GM12892 (cell line): Measurements from ENCODE around the gene CLIC4.
A peak's percentile ranks its signal among the peaks of the same experiment; 100 is the strongest.

Experiments
- DNase-seq: peaks from one replicate; pipeline ENCODE4 v3.0.0; 2011; ENCODE audit not compliant: insufficient read length
- FAIRE-seq: peaks from 2 replicates; lab custom pipeline; 2011; peaks lifted over from hg19 to GRCh38; lab: Jason Lieb, UNC
- POLR2A ChIP-seq: IDR thresholded peaks from 2 replicates; pipeline ENCODE4 v1.6.1; 2011; ENCODE audit warnings: low read depth, low read length, control low read depth
- POLR2AphosphoS5 ChIP-seq: IDR thresholded peaks from 2 replicates; pipeline ENCODE4 v1.6.1; 2011; ENCODE audit warnings: low read depth, low read length, control low read depth
- TAF1 ChIP-seq: IDR thresholded peaks from 2 replicates; pipeline ENCODE4 v1.6.1; 2011; ENCODE audit warnings: low read depth, mild to moderate bottlenecking, control low read depth, low read length, borderline replicate concordance

The CLIC4 gene

DNA sequence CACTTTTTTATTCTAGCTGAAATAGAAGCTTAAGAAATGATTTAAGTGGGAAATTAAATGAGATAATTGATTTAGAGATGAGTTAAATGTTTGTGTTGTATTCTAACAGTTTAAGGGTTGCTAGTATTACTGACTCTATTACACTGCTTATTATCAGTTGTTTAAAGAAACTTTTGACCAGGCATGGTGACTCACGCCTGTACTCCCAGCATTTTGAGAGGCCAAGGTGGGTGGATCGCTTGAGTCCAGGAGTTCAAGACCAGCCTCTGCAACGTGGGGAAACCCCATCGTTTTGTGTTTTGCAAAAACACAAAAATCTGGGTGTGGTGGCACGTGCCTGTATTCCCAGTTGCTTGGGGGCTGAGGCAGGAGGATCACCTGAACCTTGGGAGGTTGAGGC, 14.2 kb downstream of the CLIC4 start:
- DNase-seq (no peak), FAIRE-seq (no peak)
- TF ChIP-seq TAF1 (no peak), POLR2AphosphoS5 (no peak), POLR2A (no peak)

DNA sequence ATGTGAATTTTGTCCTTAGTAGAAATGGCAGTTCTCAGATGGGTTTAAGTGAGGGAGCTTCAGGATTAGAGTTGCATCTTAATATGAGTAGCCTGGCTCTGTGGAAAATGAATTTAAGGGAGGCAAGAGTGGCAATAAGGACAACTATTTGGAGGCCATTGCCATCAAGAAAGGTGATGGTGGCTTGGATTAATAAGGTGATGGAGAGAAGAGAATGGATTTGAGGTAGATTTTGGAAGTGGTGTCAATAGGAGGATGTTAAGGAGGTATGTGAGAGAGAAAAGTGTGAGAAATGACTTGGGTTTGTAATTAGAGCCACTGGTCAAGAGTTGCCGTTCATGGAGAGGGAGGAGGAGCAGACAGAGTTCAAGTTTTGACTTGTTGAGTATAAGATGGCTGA, 16.3 kb downstream of the CLIC4 start:
- TF ChIP-seq POLR2A: no peak
- no peak for TF ChIP-seq POLR2AphosphoS5
- TF ChIP-seq TAF1: no peak
- DNase-seq (no peak), FAIRE-seq (no peak)

DNA sequence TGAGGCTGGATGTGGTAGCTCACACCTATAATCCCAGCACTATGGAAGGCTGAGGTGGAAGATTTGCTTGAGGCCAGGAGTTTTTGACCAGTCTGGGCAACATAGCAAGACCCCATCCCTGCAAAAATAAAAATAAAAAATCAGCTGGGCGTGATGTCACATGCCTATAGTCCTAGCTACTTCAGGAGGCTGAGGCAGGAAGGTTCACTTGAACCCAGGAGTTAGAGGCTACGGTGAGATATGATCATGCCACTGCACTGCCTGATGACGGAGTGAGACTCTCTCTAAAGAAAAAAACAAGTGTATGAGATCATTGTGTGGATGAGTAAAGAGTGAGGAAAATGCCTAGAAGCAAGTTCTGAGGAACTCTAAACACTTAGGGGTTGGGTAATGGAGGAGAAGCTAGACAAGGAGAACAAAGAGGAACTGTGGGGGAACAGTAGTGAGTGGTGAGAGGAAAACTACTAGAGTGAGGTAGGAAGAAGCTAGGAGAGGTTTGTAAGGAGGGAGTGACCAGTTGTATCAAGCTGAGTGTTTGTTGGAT, 17.0 kb downstream of the CLIC4 start:
- no peak for TF ChIP-seq POLR2AphosphoS5
- no peak for TF ChIP-seq POLR2A
- no peak for TF ChIP-seq TAF1
- DNase-seq: no peak
- no peak for FAIRE-seq

DNA sequence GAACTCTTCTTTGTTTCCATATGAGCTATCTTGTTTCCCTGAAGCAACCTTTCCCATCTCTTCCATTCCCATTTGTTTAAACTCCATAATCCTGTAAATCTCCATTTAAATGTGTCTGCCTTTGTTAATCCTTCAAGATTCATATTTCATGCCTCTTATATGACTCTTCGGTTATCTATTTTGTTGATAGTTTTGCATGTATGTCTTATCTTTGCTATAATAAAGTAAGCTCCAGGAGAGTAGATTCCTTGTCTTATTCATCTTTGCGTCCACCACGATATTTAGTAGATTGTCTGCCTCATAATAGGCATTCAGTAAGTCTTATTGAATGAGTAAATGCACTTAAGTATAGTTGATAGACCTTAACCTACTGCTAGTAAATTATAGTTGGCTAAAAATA, 18.4 kb downstream of the CLIC4 start:
- DNase-seq (no peak), FAIRE-seq (no peak)
- no peak for TF ChIP-seq POLR2A
- no peak for TF ChIP-seq TAF1
- no peak for TF ChIP-seq POLR2AphosphoS5

DNA sequence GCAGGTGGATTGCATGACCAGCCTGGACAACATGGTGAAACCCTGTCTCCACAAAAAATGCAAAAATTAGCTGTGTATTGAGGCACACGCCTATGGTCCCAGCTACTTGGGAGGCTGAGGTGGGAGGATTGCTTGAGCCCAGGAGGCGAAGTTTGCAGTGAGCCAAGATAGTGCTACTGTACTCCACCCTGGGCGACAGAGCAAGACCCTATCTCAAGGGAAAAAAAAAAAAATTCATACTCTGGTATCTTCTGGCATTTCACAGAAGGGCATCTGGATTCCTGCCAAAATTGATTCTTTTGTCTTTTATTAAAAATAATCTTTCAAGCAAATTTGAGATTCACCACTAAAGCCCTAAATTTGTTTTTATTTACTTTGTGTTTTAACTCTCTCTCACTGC, 19.2 kb downstream of the CLIC4 start:
- DNase-seq (no peak), FAIRE-seq (no peak)
- TF ChIP-seq TAF1: no peak
- no peak for TF ChIP-seq POLR2A
- TF ChIP-seq POLR2AphosphoS5: no peak

- TF ChIP-seq POLR2AphosphoS5 (no peak), TAF1 (no peak), POLR2A (no peak)
- no peak for FAIRE-seq
- DNase-seq: no peak
Observed at GRCh38 chr1:24764848-24765247, 19.6 kb downstream of the CLIC4 start.

- no peak for FAIRE-seq
- DNase-seq: no peak
- TF ChIP-seq POLR2A (no peak), TAF1 (no peak), POLR2AphosphoS5 (no peak)
Observed at GRCh38 chr1:24765308-24765988, 20.2 kb downstream of the CLIC4 start.

GRCh38 chr1:24767351-24767750, 22.1 kb downstream of the CLIC4 start:
- FAIRE-seq: no peak
- DNase-seq: no peak
- TF ChIP-seq POLR2A (no peak), POLR2AphosphoS5 (no peak), TAF1 (no peak)

GRCh38 chr1:24768873-24769605, 23.8 kb downstream of the CLIC4 start:
- FAIRE-seq (no peak), DNase-seq (no peak)
- TF ChIP-seq TAF1 (no peak), POLR2AphosphoS5 (no peak), POLR2A (no peak)

GRCh38 chr1:24769656-24770651, 24.7 kb downstream of the CLIC4 start:
- no peak for TF ChIP-seq POLR2A
- no peak for TF ChIP-seq TAF1
- no peak for TF ChIP-seq POLR2AphosphoS5
- no peak for DNase-seq
- no peak for FAIRE-seq

DNA sequence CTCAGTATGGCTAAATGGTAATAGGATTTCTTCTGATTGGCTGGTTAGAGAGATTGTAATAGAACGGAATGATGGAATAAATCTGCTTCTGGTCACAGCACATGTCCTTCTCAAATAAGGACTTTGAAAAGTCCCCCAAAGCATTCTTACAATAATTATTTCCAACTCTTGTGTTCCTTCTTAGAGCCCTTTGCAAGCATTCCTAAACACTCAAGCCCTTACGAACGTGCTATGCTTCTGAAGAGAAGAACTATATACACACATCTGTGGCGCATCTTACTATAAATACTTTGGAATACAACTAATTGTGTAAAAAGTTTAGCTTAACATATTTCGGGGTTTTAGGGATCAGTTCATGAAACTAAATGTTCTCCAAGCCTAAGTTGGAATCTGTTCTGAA, 25.6 kb downstream of the CLIC4 start:
- TF ChIP-seq POLR2AphosphoS5 (no peak), TAF1 (no peak), POLR2A (no peak)
- DNase-seq: no peak
- peak; percentile 30 for FAIRE-seq

DNA sequence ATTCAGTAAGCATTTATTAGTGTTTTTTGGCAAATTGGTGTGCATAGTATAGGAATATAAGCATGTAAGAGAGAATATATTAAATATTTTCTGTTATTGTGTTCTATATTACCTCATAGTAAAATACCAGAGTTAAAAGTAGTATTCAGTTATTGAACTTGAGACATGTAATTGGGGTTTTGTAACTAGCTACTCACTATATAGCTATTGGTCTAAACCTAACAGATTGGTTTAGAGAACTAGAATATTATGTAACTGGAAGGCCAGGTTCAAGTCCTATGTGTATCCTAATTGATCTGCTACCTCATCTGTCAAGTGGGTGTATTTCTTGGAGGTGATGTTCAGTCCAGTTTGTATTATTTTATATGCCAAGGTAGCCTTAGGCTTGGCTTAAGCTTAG, 26.3 kb downstream of the CLIC4 start:
- DNase-seq (no peak), FAIRE-seq (peak; percentile 60)
- no peak for TF ChIP-seq POLR2AphosphoS5
- no peak for TF ChIP-seq POLR2A
- no peak for TF ChIP-seq TAF1
